Mesothelial cell of epicardium (in vitro differentiated cells): Measurements from ENCODE around the gene PSMA5. TPM values are rescaled to one million over a fixed set of nuclear protein-coding genes. Genes with fewer than 3 reads are reported as not detected.

Source experiments
- DNase-seq, 2 experiments: peaks; one replicate each; pipeline ENCODE4 v3.0.0; 2021; ENCODE audit warnings: low spot score in 2 of 2; ENCODE audit not compliant: unreplicated experiment in 2 of 2
- H3K27ac Mint-ChIP-seq: 2 replicates; pipeline ENCODE4 v1.8.0; 2021; ENCODE audit warnings: mixed read lengths
- H3K27me3 Mint-ChIP-seq: 2 replicates; pipeline ENCODE4 v1.8.0; 2021; ENCODE audit warnings: low read depth, mixed read lengths
- H3K36me3 Mint-ChIP-seq: 2 replicates; pipeline ENCODE4 v1.8.0; 2021; ENCODE audit warnings: mixed read lengths
- H3K4me1 Mint-ChIP-seq: 2 replicates; pipeline ENCODE4 v1.8.0; 2021; ENCODE audit warnings: mixed read lengths
- H3K4me3 Mint-ChIP-seq: 2 replicates; pipeline ENCODE4 v1.8.0; 2021; ENCODE audit warnings: mild to moderate bottlenecking, moderate library complexity, mixed read lengths
- H3K9me3 Mint-ChIP-seq: 2 replicates; pipeline ENCODE4 v1.8.0; 2021; ENCODE audit warnings: mixed read lengths
- CTCF ChIP-seq: fragments of 200-600 bp; sonication (generic); IDR thresholded peaks from one replicate; pipeline ENCODE4 v1.5.0; 2021; ENCODE audit warnings: antibody characterized with exemption; ENCODE audit not compliant: unreplicated experiment
- total RNA-seq: library from RNA; stranded (reverse); gene quantifications from 3 replicates; pipeline ENCODE4 v1.2.1, GENCODE V29; 2021

The PSMA5 gene
- total RNA-seq, 1 donor from 2014 or later = 69.7 TPM

- no peaks in the 10 kb centered on the region for H3K36me3 Mint-ChIP-seq
- no peak for TF ChIP-seq CTCF
- H3K4me1 Mint-ChIP-seq = peaks cover 2% of the 10 kb centered on the region
- no peak overlapping the region for H3K4me3 Mint-ChIP-seq
- peaks cover 98% of the 10 kb centered on the region for H3K27me3 Mint-ChIP-seq
- no peaks in the 10 kb centered on the region for H3K9me3 Mint-ChIP-seq
- DNase-seq = no peak
- no peak overlapping the region for H3K27ac Mint-ChIP-seq
Observed at GRCh38 chr1:109468903-109469302, 42.7 kb upstream of the PSMA5 start.

GRCh38 chr1:109468061-109468460 is 41.8 kb upstream of the PSMA5 start:
- Mint-ChIP-seq H3K4me1 (peaks cover 2% of the 10 kb centered on the region), H3K36me3 (no peaks in the 10 kb centered on the region), H3K27ac (no peak overlapping the region), H3K9me3 (no peaks in the 10 kb centered on the region), H3K27me3 (peaks cover 98% of the 10 kb centered on the region), H3K4me3 (no peak overlapping the region)
- no peak for DNase-seq
- no peak for TF ChIP-seq CTCF

- Mint-ChIP-seq H3K36me3 (no peaks in the 10 kb centered on the region), H3K4me1 (peaks cover 2% of the 10 kb centered on the region), H3K27ac (no peak overlapping the region), H3K9me3 (no peaks in the 10 kb centered on the region), H3K4me3 (peak overlapping the region; percentile 47), H3K27me3 (peaks cover 98% of the 10 kb centered on the region)
- no peak for TF ChIP-seq CTCF
- DNase-seq = no peak
Observed at GRCh38 chr1:109467301-109467777, 41.1 kb upstream of the PSMA5 start.

GRCh38 chr1:109466452-109467300 is 40.4 kb upstream of the PSMA5 start, which contains the start of gene SYPL2:
Gene SYPL2, plus strand, starts transcription at chr1:109466546. Its CDS starts 298 bp downstream, at chr1:109466844.
- Mint-ChIP-seq H3K4me3 (peak within 1 kb of the TSS; percentile 62), H3K27ac (no peak within 1 kb of the TSS), H3K9me3 (no peaks in the 10 kb centered on the region), H3K36me3 (no peaks in the 10 kb centered on the region), H3K27me3 (peaks cover 99% of the 10 kb centered on the region), H3K4me1 (peaks cover 2% of the 10 kb centered on the region)
- DNase-seq = no peak
- no peak for TF ChIP-seq CTCF

- no peak for DNase-seq
- Mint-ChIP-seq H3K36me3 (no peaks in the 10 kb centered on the region), H3K27me3 (peaks cover 99% of the 10 kb centered on the region), H3K4me1 (peaks cover 2% of the 10 kb centered on the region), H3K27ac (no peak overlapping the region), H3K4me3 (peak overlapping the region; percentile 62), H3K9me3 (no peaks in the 10 kb centered on the region)
- no peak for TF ChIP-seq CTCF
Observed at GRCh38 chr1:109466125-109466451, 39.8 kb upstream of the PSMA5 start.
